Sigmoid colon (tissue), 7 donors: ENCODE data around the gene SYNDIG1. TPM values are rescaled to one million over a fixed set of nuclear protein-coding genes. Genes with fewer than 3 reads are reported as not detected.

ENCODE experiments used
- DNase-seq: peaks from one replicate; pipeline ENCODE4 v3.0.0-alpha.2; 2019
- H3K27ac ChIP-seq, 4 donors: fragments of 200-600 bp; sonication (generic); one replicate each; pipeline ENCODE4 v1.5.1; 2016 to 2019; ENCODE audit warnings: mild to moderate bottlenecking in 1 of 4
- H3K27me3 ChIP-seq, 3 donors: fragments of 200-600 bp; sonication (generic); one replicate each; pipeline ENCODE4 v1.5.1; 2019; ENCODE audit warnings: mild to moderate bottlenecking in 1 of 3
- H3K36me3 ChIP-seq, 4 donors: fragments of 200-600 bp; sonication (generic); one replicate each; pipeline ENCODE4 v1.5.1; 2016 to 2019
- H3K4me1 ChIP-seq, 4 donors: fragments of 200-600 bp; sonication (generic); one replicate each; pipeline ENCODE4 v1.5.1; 2017 to 2019
- H3K4me3 ChIP-seq, 4 donors: fragments of 200-600 bp; sonication (generic); one replicate each; pipeline ENCODE4 v1.5.1; 2017 to 2019; ENCODE audit warnings: mild to moderate bottlenecking in 2 of 4, moderate library complexity in 1 of 4
- H3K9me3 ChIP-seq, 4 donors: fragments of 200-600 bp in 3 of 4; sonication (generic) in 3 of 4; one replicate each; pipeline versions ENCODE4 v1.5.1 to v1.6.1; 2013 to 2019
- CTCF ChIP-seq, 4 experiments: fragments of 450-650 bp in 3 of 4; fragments of 200-600 bp in 1 of 4; IDR thresholded peaks; one replicate each; pipeline ENCODE4 v1.5.1; 2016 to 2019; ENCODE audit warnings: antibody characterized with exemption in 4 of 4, mild to moderate bottlenecking in 3 of 4, moderate library complexity in 2 of 4
- EP300 ChIP-seq, 4 donors: sonication (generic); formaldehyde crosslinking; IDR thresholded peaks; one replicate each; pipeline ENCODE4 v1.6.1; 2017; ENCODE audit warnings: antibody characterized with exemption in 4 of 4
- POLR2A ChIP-seq, 2 donors: fragments of 450-650 bp; IDR thresholded peaks; one replicate each; pipeline ENCODE4 v1.6.1; 2016; ENCODE audit warnings: antibody characterized with exemption in 2 of 2, mild to moderate bottlenecking in 2 of 2, moderate library complexity in 2 of 2
- POLR2AphosphoS5 ChIP-seq, 4 donors: sonication (generic); formaldehyde crosslinking; IDR thresholded peaks; one replicate each; pipeline ENCODE4 v1.6.1; 2017; ENCODE audit warnings: antibody characterized with exemption in 4 of 4
- WGBS, 2 donors: extraction: QIAGEN DNeasy Blood & Tissue Kit; methylation state at CpG; one replicate each; pipeline ENCODE4 v1.1.7; 2013; 5-methylcytosine and 5-hydroxymethylcytosine counted together
- intact Hi-C: fragments of 100-400 bp; cut with DNase I; formaldehyde crosslinking; loops from one replicate; pipeline ENCODE4 v1.15.1; 2023
- polyA plus RNA-seq, 3 donors: library from polyadenylated mRNA; stranded (reverse); fragments of 200-250 nt; gene quantifications; one replicate each; pipeline ENCODE4 v1.2.3, GENCODE V29; 2013
- total RNA-seq, 4 donors: library from RNA; depleted of rRNA; stranded (reverse); fragments of >200 nt; gene quantifications; one replicate each; pipeline ENCODE4 v1.1.0, GENCODE V29; 2016
- donor health status: healthy with polysubstance abuse.
- donor health status: Bipolar disorder and iron deficiency.
- donor health status: healthy.

The SYNDIG1 gene
- total and polyA plus RNA-seq, 7 donors, result 0.16 to 0.69 (median 0.36) TPM; not detected in 2

DNA sequence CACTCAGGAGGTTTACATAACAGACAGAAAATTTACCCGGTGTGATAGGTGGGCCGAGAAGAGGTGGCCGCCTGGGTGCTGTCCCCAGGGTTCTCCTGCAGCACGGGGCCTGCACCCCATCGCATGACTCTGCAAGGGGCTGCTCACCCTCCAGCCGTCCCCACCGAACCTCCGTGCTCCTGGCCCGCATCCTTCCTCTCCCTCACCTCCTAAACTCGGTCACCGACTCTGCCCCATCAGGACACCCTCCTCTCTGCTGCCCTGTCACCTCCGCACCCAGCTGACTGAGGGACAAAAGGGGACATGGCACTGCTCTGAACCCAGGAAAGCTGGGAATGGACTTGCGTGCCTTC is 147.6 kb downstream of the SYNDIG1 start:
- WGBS, 2 donors, result 84 to 92% methylated on average over 13 of the region's 13 CpGs
- Histone ChIP-seq H3K4me1 (no peaks in the 10 kb centered on the region), H3K9me3 (no peaks in the 10 kb centered on the region), H3K4me3 (no peak overlapping the region), H3K27me3 (peaks cover 0 to 13% (median 0%) of the 10 kb centered on the region in 3 donors), H3K36me3 (no peaks in the 10 kb centered on the region), H3K27ac (no peak overlapping the region)
- TF ChIP-seq POLR2AphosphoS5 (IDR thresholded peaks at IDR 0.05) (no peak), POLR2A (IDR thresholded peaks at IDR 0.05) (no peak), CTCF (IDR thresholded peaks at IDR 0.05) (no peak), EP300 (IDR thresholded peaks at IDR 0.05) (no peak)
- intact Hi-C loops, result no loop called here
- no peak for DNase-seq

GRCh38 chr20:24617757-24618450 is 148.5 kb downstream of the SYNDIG1 start:
- H3K9me3 ChIP-seq, result no peaks in the 10 kb centered on the region
- intact Hi-C loops, result no loop called here
- no peaks in the 10 kb centered on the region for H3K4me1 ChIP-seq
- no peak overlapping the region for H3K4me3 ChIP-seq
- TF ChIP-seq POLR2AphosphoS5 (IDR thresholded peaks at IDR 0.05) (no peak), POLR2A (IDR thresholded peaks at IDR 0.05) (no peak), CTCF (IDR thresholded peaks at IDR 0.05) (no peak), EP300 (IDR thresholded peaks at IDR 0.05) (no peak)
- H3K36me3 ChIP-seq, result no peaks in the 10 kb centered on the region
- H3K27ac ChIP-seq, result no peak overlapping the region
- no peak for DNase-seq
- WGBS, 2 donors, result 75 to 76% methylated on average over 21 of the region's 21 CpGs
- H3K27me3 ChIP-seq, result peaks cover 0 to 13% (median 0%) of the 10 kb centered on the region in 3 donors

DNA sequence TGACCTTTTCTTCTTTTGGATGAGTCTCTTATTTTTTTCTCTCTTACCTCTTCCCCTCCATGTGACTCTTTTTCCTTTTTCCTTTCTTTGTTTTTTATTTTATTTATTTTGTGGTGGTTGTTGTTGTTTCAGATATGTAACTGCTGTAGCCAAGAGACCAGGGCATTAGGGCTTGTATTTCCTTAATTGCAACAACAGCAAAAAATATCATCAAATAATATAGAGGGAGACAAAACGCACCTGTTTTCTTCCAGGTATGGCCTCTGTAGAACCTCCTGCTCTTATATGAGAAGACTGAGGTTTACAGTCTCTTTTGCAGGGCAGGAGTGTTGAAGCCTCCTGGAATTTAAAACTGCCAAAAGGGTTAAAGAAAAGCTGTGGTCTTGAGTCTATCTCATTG is 149.3 kb downstream of the SYNDIG1 start:
- intact Hi-C loops, result no loop called here
- no peaks in the 10 kb centered on the region for H3K9me3 ChIP-seq
- 43 to 78% methylated on average over 1 of the region's 1 CpG for WGBS, 2 donors
- peaks cover 0 to 13% (median 0%) of the 10 kb centered on the region in 3 donors for H3K27me3 ChIP-seq
- H3K36me3 ChIP-seq, result no peaks in the 10 kb centered on the region
- no peak for DNase-seq
- H3K27ac ChIP-seq, result no peak overlapping the region
- no peak overlapping the region for H3K4me3 ChIP-seq
- TF ChIP-seq CTCF (IDR thresholded peaks at IDR 0.05) (no peak), POLR2AphosphoS5 (IDR thresholded peaks at IDR 0.05) (no peak), EP300 (IDR thresholded peaks at IDR 0.05) (no peak), POLR2A (IDR thresholded peaks at IDR 0.05) (no peak)
- no peaks in the 10 kb centered on the region for H3K4me1 ChIP-seq

DNA sequence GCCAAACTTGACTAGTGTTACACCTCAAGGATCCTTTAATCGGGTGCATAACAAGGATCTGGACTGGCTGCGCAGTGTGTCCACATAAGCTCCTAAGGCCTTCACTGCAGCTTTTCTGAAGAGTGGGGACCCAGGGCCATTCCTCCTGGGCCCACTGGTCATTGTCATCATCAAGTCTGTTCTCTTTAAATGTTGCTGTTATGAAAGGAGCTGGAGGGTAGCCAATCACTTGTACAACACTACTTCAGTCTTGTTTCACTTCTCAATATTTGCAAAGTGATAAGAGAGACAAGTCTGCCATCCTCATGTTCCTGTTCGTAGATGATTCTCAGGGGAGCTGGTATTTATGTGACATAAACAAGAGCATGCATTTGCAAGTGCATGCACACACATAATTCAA is 149.8 kb downstream of the SYNDIG1 start:
- peaks cover 0 to 13% (median 0%) of the 10 kb centered on the region in 3 donors for H3K27me3 ChIP-seq
- H3K27ac ChIP-seq, result no peak overlapping the region
- 67 to 73% methylated on average over 3 of the region's 3 CpGs for WGBS, 2 donors
- H3K4me3 ChIP-seq, result no peak overlapping the region
- no peaks in the 10 kb centered on the region for H3K9me3 ChIP-seq
- no peak for TF ChIP-seq EP300 (IDR thresholded peaks at IDR 0.05)
- no peak for DNase-seq
- no peaks in the 10 kb centered on the region for H3K4me1 ChIP-seq
- intact Hi-C loops, result no loop called here
- no peaks in the 10 kb centered on the region for H3K36me3 ChIP-seq

DNA sequence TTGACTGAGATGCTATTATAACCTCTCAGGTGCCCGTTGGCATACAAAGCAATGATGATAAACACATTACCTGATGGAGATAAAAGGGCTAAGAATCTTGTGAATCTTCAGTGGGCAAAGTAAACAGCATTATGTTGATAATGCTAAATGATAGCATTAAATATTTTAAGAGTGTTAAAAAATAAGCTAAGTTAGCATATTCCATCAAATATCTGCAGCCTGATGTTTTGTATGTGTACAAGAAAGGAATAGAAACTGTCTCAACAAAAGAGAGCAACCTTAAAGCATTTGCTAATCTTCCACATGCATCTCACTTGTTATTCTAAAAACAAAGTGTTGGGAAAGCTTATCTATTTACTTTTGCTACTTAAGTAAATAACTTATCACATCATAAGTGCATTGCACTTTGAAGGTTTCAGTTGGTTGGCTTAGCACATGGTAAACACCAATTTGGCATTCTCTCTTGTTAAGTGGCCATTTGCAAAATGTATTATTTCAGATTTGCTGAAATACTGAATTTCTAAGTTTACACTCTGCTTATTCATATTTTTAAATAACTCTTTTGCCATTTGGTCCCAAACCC is 151.6 kb downstream of the SYNDIG1 start:
- 53 to 77% methylated on average over 1 of the region's 1 CpG for WGBS, 2 donors

More for the DNA sequence above, 151.6 kb downstream of the SYNDIG1 start:
- intact Hi-C loops, result no loop called here
- H3K27ac ChIP-seq, result no peak overlapping the region
- TF ChIP-seq POLR2A (IDR thresholded peaks at IDR 0.05), result no peak
- no peak for TF ChIP-seq EP300 (IDR thresholded peaks at IDR 0.05)
- no peak for TF ChIP-seq POLR2AphosphoS5 (IDR thresholded peaks at IDR 0.05)
- no peak for TF ChIP-seq CTCF (IDR thresholded peaks at IDR 0.05)
- H3K36me3 ChIP-seq, result no peaks in the 10 kb centered on the region
- peaks cover 0 to 13% (median 0%) of the 10 kb centered on the region in 3 donors for H3K27me3 ChIP-seq
- no peaks in the 10 kb centered on the region for H3K9me3 ChIP-seq
- DNase-seq, result no peak
- no peak overlapping the region for H3K4me3 ChIP-seq
- H3K4me1 ChIP-seq, result no peaks in the 10 kb centered on the region
